GM18907 (cell line): ENCODE measurements around the gene PTPRN2.

Source experiments
- ATAC-seq: cut with Tn5 transposase; IDR thresholded peaks from one replicate; pipeline ENCODE4 v1.9.1; 2021; ENCODE audit warnings: mild to moderate bottlenecking, moderate library complexity; ENCODE audit not compliant: unreplicated experiment

Gene PTPRN2

GRCh38 chr7:157618823-157619606 is 968.6 kb downstream of the PTPRN2 start:
- no peak for ATAC-seq

DNA sequence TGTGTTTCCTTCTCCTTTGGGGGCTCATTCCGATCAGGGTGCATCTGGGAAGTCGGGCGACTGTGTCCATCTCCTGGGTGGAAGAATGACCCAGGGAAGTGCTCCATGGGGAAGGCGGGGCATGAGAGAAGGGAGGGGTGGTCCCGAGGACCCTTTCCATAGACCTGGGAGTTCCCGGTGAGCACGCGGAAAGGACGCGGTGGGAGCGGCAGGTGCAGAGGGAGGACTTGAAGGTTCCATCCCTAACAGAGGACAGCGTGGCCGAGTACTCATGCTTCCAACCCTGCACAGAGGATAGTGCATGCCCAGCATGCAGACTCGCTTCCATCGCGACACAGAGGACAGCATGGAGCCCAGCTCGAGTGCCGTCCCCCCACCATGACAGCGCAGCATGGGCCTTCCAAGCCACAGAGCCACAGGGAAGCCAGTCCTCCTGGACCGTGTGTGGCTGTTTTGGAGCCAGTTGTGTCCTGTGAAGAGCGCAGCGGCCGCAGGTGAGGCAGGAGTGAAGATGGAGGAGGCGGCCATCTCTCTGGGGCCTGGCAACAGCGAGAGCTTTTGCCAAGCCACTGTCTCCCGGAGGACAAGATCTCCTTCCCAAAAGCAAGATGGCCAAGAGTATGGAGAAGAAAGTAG is 969.4 kb downstream of the PTPRN2 start:
- ATAC-seq = no peak

DNA sequence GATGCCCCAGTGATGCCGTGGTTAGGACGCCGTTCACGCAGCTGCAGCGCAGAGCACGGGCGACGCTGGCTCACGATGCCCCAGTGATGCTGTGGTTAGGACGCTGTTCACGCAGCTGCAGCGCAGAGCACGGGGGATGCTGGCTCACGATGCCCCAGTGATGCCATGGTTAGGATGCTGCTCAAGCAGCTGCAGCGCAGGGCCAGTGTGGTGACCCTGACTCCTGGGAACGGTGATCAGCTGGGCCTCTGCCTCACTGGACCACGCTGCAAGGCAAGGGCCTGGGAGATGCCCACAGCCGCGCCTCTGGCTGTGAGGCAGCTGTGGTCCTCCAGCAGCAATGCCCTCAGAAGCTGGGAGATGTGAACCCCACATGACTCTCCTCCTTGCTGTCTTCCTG is 970.2 kb downstream of the PTPRN2 start:
- no peak for ATAC-seq

GRCh38 chr7:157616931-157617330 is 970.7 kb downstream of the PTPRN2 start:
- no peak for ATAC-seq

DNA sequence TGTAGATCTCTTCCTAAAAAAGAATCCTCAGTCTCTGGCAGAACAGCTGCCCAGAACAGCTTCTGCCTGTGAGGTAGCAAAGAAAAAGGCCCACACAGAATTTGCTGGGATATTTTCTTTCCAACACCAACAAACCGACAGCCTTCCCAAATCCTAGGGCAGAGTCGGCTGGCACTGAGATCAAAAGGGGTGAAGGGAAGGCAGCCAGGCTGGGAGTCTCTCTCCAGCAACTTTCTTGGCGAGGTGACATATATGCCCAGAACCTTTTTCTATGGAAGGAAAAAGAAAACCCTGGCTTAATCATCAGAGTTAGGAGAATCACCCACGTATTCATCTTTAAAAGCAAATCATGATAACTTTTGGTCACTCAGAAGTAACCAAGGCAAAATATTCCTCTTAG is 971.2 kb downstream of the PTPRN2 start:
- no peak for ATAC-seq

- no peak for ATAC-seq
Measured at GRCh38 chr7:157615852-157616251, 971.8 kb downstream of the PTPRN2 start.

DNA sequence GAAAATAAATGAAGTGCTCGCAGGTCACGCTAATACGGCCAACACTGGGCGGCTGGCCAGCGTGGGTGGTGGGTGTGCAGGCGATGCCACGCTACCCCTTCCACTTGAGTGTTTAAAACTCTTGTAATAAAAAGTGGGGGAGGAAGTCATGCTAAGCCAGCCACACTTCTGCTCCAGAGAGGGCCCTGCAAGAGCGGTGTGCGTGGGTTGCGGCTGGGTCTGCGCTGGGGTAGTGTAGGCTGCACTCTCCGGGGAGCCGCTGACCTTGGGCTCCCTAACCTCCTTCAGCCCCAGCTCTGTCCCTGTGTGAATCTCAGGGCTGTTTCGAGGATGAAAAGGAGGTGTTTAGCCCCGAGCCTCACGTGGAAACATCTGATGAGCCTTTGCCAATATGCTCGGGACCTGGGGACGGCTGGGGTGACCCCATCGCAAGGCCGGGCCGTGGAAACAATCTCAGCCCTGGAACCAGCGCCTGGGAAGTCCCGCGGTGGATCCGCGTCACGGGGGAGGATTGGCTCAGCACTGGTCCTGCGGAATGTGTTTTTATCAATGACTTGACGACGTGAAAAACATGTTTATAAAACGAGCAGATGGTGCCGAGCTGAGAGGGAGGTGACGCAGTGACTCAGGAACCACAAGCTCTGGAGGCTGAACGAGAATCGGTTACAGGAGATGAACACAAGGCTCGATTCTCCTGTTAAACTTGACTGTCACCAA is 972.4 kb downstream of the PTPRN2 start:
- ATAC-seq = no peak

DNA sequence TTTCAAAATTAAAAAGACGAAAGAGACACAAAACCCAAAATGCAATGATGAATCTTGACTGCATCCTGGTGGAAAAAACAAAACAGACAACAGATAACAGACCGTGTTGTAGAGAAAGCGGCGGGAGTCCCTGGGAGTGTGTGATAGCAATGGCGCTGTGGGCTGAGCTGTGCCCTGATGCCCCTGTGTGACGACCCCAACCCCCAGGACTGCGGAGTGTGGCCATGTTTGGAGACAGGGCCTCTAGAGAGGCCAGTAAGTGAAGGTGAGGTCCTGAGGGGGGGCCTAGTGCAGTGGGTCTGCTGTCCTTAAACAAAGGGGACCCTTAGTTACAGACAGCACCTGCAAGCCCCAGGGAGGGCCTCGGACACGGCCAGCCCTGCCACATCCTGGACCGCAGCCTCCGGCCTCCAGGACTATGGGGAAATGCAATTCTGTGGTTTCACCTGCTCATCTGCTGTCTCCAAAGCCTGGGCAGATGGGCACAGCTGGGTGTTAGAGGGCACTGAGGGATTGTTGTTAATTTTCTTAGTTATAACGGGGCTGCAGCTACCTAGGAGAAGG is 973.1 kb downstream of the PTPRN2 start:
- no peak for ATAC-seq

DNA sequence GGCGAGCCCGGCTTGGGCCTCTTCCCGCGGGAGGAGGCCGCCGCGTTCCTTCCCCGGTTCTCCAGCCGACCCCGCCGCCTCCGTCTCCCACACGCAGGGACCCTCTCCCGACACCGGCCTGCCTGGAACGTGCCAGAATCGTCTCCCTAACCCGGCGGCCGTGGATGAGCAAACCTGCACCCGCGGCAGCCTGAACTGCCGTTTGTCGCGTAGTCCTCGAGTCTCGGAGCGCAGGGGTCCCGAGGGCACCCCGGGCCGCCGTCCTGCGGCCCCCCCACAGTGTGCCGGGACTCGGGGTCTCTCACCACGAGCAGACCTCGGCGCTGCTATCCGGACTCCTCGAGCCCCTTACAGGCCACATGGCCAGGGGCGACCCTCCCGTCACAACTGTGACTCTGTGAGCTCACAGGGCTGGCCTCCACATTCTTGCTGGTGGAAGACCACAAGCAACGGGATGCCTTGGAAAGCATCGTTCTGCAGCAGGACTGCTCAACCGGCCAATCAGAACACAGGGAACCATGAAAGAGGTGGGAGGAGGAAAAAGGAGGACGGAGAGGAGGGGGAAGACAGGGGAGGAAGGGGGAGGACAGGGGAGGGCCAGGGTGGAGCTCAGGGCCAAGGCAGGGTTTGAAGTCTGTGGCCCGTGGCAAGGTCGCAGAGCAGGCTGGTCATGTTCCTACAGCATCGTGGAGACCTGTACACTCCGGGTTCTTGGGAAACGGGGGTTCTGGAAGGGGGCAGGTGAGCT is 973.9 kb downstream of the PTPRN2 start:
- ATAC-seq = no peak

DNA sequence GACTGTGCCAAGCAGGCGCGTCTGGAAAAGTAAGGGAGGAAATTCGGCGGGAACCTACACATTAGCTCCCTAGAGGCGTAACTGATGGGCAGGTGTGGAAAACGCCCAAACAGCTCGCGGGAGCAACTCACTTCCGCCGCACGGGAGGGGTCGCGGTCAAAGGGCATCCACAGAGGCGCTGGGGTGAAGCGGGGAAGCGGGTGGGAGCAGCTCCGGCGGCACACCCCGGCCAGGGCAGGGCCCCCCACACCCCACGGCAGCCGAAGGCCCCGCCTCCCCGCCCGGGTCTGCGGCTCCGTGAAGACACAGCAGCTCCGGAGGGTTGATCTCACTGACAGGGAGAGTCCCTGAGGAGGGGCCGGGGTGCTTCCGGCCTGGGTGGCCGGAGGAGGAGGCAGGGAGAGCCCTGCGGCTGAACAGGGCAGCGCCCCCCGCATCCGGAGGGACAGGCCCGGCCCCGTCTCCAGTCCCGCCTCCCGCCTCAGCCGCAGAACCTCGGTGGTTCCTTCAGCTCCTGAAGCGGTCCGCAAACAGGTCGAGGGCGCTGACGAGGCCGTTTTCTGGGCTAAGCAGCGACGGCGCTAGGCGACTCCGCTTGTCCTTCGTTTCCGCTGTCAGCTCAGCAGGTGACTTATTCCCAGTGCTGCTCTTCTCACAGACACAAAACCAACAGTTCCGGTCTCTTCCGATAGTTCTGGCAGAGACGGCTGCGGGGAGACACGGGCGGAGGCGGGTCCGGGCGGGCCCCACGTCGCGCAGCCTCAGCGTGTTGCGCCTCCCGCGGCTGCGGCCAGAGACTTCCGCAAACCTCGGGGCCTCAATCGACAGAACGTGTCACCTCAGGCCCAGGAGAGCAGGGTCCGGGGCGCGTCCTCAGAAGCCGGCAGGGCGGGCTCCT is 974.7 kb downstream of the PTPRN2 start:
- peak; percentile 87 for ATAC-seq

GRCh38 chr7:157612009-157612663 is 975.5 kb downstream of the PTPRN2 start:
- no peak for ATAC-seq

GRCh38 chr7:157611341-157611740 is 976.3 kb downstream of the PTPRN2 start:
- ATAC-seq = no peak

DNA sequence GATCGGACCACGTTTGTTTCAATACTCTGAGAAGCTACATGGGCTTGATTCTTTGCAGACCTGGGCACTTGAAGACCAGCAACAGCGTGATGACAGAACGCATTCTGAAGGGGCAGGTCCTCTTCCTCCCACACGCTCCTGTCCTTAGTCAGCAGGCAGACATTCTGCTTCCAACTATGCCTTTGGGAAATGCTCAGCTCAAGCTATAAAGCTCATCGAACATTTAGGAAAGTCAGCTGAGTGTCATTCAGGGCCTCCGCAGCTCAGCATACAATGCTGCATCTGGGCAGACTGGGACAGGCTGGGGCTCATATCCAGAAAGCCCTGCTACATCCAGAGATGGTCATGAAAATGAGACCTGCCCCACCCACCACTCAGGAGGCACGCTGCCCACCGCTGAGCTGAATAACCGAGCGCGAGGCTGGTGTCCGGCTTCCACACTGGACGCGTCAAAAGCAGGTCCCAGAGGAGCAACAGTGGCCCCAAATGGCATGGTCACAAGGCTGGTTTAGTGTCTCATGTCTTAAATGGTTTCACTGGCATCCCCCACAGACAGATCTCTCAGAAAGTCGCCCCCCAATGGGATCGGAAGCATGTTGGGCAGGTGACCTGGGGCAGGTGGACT is 976.8 kb downstream of the PTPRN2 start:
- no peak for ATAC-seq

GRCh38 chr7:157609932-157610640 is 977.5 kb downstream of the PTPRN2 start:
- no peak for ATAC-seq

DNA sequence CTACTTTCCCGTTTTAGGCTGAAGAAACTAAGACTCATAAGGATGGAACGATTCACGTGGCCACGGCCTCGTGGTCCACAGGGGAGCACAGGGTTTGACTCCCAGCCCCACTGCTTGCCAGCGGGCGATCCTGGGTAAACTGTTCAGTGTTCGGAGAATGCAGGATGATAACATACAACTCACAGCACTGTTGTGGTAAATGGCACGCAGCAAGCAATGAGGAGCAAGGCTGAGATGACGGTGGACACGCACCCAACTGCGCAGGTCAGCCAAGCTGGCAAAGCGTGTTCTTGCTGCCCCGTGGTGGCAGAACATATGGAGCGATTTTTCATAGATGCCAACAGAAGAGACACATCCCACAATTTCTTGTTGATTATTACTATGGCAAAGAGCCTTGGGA is 978.1 kb downstream of the PTPRN2 start:
- ATAC-seq = no peak

- no peak for ATAC-seq
Measured at GRCh38 chr7:157607218-157607617, 980.4 kb downstream of the PTPRN2 start.

- ATAC-seq = no peak
Measured at GRCh38 chr7:157606140-157606539, 981.5 kb downstream of the PTPRN2 start.

- ATAC-seq = no peak
Measured at GRCh38 chr7:157605638-157606037, 982.0 kb downstream of the PTPRN2 start.
